HepG2 (cell line): ENCODE data around the gene NPHS1. TPM values are rescaled to one million over a fixed set of nuclear protein-coding genes. Genes with fewer than 3 reads are reported as not detected.

Source experiments
- CENPBD1 ChIP-seq: sonication (generic); formaldehyde crosslinking; IDR thresholded peaks from 2 replicates; pipeline ENCODE4 v1.8.0; 2022; ENCODE audit warnings: missing genetic modification reagents, low read depth, mild to moderate bottlenecking, borderline replicate concordance
- CENPX ChIP-seq: sonication (generic); formaldehyde crosslinking; IDR thresholded peaks from 2 replicates; pipeline ENCODE4 v1.9.0; 2021; ENCODE audit warnings: mild to moderate bottlenecking, missing genetic modification reagents, moderate library complexity
- CSRNP1 ChIP-seq: sonication (generic); formaldehyde crosslinking; IDR thresholded peaks from 2 replicates; pipeline ENCODE4 v1.8.1; 2023; ENCODE audit warnings: mild to moderate bottlenecking, missing genetic modification reagents
- CTCF ChIP-seq: sonication (generic); formaldehyde crosslinking; IDR thresholded peaks from 2 replicates; pipeline ENCODE4 v1.5.0; 2020; ENCODE audit warnings: mild to moderate bottlenecking, missing genetic modification reagents, moderate library complexity
- ETV5 ChIP-seq: IDR thresholded peaks from 2 replicates; pipeline ENCODE4 v1.6.1; 2018; ENCODE audit warnings: missing biosample characterization, missing genetic modification reagents, inconsistent platforms, borderline replicate concordance
- HCFC1 ChIP-seq: fragments of 150-350 bp; IDR thresholded peaks from 2 replicates; pipeline ENCODE4 v1.6.1; 2014; ENCODE audit warnings: low read depth, low read length
- KDM5B ChIP-seq: sonication (generic); formaldehyde crosslinking; IDR thresholded peaks from 2 replicates; pipeline ENCODE4 v1.4.0; 2020; ENCODE audit warnings: missing genetic modification reagents, mild to moderate bottlenecking, borderline replicate concordance
- TARDBP ChIP-seq: sonication (generic); formaldehyde crosslinking; IDR thresholded peaks from 2 replicates; pipeline ENCODE4 v1.8.0; 2022; ENCODE audit warnings: mild to moderate bottlenecking, missing genetic modification reagents
- XRCC5 ChIP-seq: fragments of 200-400 bp; formaldehyde crosslinking; optimal IDR thresholded peaks from 2 replicates; pipeline ENCODE3; 2017; ENCODE audit warnings: mild to moderate bottlenecking, low read length
- ZBTB14 ChIP-seq: sonication (generic); formaldehyde crosslinking; IDR thresholded peaks from 2 replicates; pipeline ENCODE4 v1.4.0; 2020; ENCODE audit warnings: missing genetic modification reagents
- ZBTB20 ChIP-seq: sonication (generic); formaldehyde crosslinking; IDR thresholded peaks from 2 replicates; pipeline ENCODE4 v1.8.1; 2023; ENCODE audit warnings: missing genetic modification reagents, low read depth, mild to moderate bottlenecking, borderline replicate concordance
- ZNF3 ChIP-seq: IDR thresholded peaks from 2 replicates; pipeline ENCODE4 v1.7.0; 2017; ENCODE audit warnings: inconsistent platforms
- ZNF546 ChIP-seq: sonication (generic); formaldehyde crosslinking; conservative IDR thresholded peaks from 2 replicates; pipeline ENCODE4 v1.8.1; 2023; ENCODE audit warnings: mild to moderate bottlenecking, missing genetic modification reagents
- ZSCAN30 ChIP-seq: sonication (generic); formaldehyde crosslinking; IDR thresholded peaks from 2 replicates; pipeline ENCODE4 v1.5.0; 2020; ENCODE audit warnings: mild to moderate bottlenecking, missing genetic modification reagents
- polyA plus RNA-seq, 8 experiments: library from polyadenylated mRNA; depleted of rRNA in 3 of 8; stranded (reverse) in 7 of 8; unstranded in 1 of 8; fragments of >200 nt; fragmentation: Illumina TruSeq in 4 of 8; extraction: Trizol in 4 of 8; gene quantifications; 2 replicates each; pipeline versions ENCODE4 v1.2.1 to v1.2.3, GENCODE V29; 2011 to 2016; ENCODE audit warnings: low read depth in 4 of 8, missing spikeins in 1 of 8, mixed read lengths in 1 of 8; ENCODE audit not compliant: insufficient read depth in 1 of 8
- total RNA-seq, 5 experiments: library from RNA; depleted of rRNA; stranded (reverse); fragments of >200 nt; fragmentation: Illumina TruSeq; extraction: Trizol; gene quantifications; 2 replicates each; pipeline ENCODE4 v1.2.3, GENCODE V29; 2016; ENCODE audit warnings: low read depth in 1 of 5
- TF ChIP-seq, protein P1 (sequence below): sonication (generic); formaldehyde crosslinking; IDR thresholded peaks from 2 replicates; pipeline ENCODE4 v1.4.0; 2020; ENCODE audit warnings: missing genetic modification reagents, mild to moderate bottlenecking, borderline replicate concordance
- TF ChIP-seq, protein P2 (sequence below), 2 experiments: IDR thresholded peaks; 2 replicates each; pipeline ENCODE4 v1.6.1; 2011 to 2012; ENCODE audit warnings: low read length in 2 of 2, borderline replicate concordance in 1 of 2, low read depth in 1 of 2, mild to moderate bottlenecking in 1 of 2, moderate library complexity in 1 of 2

Gene NPHS1
- total and polyA plus RNA-seq, 2 of the 13 experiments (the other 11 are each of a cell fraction or from before 2014, with no cell fraction given), result not detected

GRCh38 chr19:35828692-35829301, 23.5 kb downstream of the NPHS1 start (continued):
- TF ChIP-seq XRCC5 (peak; percentile 79), CTCF (CRISPR knock-in tag) (no peak), HCFC1 (no peak), CENPX (no peak), KDM5B (peak; percentile 58; the same call in 1 of the 2 replicates), ZNF3 (CRISPR knock-in tag) (peak; percentile 78; the same call in 1 of the 2 replicates), CSRNP1 (no peak), ZBTB14 (CRISPR knock-in tag) (no peak), ZNF546 (CRISPR knock-in tag) (peak; percentile 79; the same call in 1 of the 2 replicates), ZBTB20 (peak; percentile 96; the same call in 1 of the 2 replicates), CENPBD1 (CRISPR knock-in tag) (no peak), TARDBP (CRISPR knock-in tag) (0 out of 2 replicates have a peak, but pooled peaks have one; percentile 32), ZSCAN30 (CRISPR knock-in tag) (peak; percentile 88; the same call in 1 of the 2 replicates), ETV5 (CRISPR knock-in tag) (peak; percentile 64)
- TF ChIP-seq, protein P1, sequence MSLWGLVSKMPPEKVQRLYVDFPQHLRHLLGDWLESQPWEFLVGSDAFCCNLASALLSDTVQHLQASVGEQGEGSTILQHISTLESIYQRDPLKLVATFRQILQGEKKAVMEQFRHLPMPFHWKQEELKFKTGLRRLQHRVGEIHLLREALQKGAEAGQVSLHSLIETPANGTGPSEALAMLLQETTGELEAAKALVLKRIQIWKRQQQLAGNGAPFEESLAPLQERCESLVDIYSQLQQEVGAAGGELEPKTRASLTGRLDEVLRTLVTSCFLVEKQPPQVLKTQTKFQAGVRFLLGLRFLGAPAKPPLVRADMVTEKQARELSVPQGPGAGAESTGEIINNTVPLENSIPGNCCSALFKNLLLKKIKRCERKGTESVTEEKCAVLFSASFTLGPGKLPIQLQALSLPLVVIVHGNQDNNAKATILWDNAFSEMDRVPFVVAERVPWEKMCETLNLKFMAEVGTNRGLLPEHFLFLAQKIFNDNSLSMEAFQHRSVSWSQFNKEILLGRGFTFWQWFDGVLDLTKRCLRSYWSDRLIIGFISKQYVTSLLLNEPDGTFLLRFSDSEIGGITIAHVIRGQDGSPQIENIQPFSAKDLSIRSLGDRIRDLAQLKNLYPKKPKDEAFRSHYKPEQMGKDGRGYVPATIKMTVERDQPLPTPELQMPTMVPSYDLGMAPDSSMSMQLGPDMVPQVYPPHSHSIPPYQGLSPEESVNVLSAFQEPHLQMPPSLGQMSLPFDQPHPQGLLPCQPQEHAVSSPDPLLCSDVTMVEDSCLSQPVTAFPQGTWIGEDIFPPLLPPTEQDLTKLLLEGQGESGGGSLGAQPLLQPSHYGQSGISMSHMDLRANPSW (CRISPR knock-in tag), result no peak
- TF ChIP-seq, protein P2, sequence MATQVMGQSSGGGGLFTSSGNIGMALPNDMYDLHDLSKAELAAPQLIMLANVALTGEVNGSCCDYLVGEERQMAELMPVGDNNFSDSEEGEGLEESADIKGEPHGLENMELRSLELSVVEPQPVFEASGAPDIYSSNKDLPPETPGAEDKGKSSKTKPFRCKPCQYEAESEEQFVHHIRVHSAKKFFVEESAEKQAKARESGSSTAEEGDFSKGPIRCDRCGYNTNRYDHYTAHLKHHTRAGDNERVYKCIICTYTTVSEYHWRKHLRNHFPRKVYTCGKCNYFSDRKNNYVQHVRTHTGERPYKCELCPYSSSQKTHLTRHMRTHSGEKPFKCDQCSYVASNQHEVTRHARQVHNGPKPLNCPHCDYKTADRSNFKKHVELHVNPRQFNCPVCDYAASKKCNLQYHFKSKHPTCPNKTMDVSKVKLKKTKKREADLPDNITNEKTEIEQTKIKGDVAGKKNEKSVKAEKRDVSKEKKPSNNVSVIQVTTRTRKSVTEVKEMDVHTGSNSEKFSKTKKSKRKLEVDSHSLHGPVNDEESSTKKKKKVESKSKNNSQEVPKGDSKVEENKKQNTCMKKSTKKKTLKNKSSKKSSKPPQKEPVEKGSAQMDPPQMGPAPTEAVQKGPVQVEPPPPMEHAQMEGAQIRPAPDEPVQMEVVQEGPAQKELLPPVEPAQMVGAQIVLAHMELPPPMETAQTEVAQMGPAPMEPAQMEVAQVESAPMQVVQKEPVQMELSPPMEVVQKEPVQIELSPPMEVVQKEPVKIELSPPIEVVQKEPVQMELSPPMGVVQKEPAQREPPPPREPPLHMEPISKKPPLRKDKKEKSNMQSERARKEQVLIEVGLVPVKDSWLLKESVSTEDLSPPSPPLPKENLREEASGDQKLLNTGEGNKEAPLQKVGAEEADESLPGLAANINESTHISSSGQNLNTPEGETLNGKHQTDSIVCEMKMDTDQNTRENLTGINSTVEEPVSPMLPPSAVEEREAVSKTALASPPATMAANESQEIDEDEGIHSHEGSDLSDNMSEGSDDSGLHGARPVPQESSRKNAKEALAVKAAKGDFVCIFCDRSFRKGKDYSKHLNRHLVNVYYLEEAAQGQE (IDR thresholded peaks at IDR 0.05; ENCODE audit: borderline replicate concordance in 1 of 2, low read depth in 1 of 2, low read length in 2 of 2), result peak in 1 of 2 experiments; percentile 100
